PC-9 (cell line): ENCODE measurements around the gene ADORA2A. TPM values are rescaled to one million over a fixed set of nuclear protein-coding genes. Genes with fewer than 3 reads are reported as not detected.

ENCODE experiments used
- BruUV-seq: library from RNA; stranded (reverse); fragments of 400-500 nt; replicated peaks from 2 replicates; lab custom pipeline; 2021; lab: Mats Ljungman, UMichigan
- CTCF ChIA-PET: fragments of 300-600 bp; sonication (Branson Sonifier 250); formaldehyde crosslinking; loops from one replicate; lab custom pipeline; 2022; ENCODE audit warnings: antibody characterized with exemption; lab: Charles Lee
- POLR2A ChIA-PET: fragments of 300-600 bp; sonication (Branson Sonifier 250); formaldehyde crosslinking; loops from one replicate; lab custom pipeline; 2022; ENCODE audit warnings: antibody characterized with exemption; ENCODE audit not compliant: unreplicated experiment; lab: Charles Lee
- DNase-seq, 2 experiments: peaks; one replicate each; pipeline versions ENCODE4 v3.0.0 to v3.0.0-alpha.2; 2015 to 2022; ENCODE audit warnings: mixed read lengths in 1 of 2
- H2AFZ ChIP-seq: fragments of 200-600 bp; sonication (generic); 2 replicates; pipeline ENCODE4 v1.8.1; 2017; ENCODE audit warnings: antibody characterized with exemption
- H3F3A ChIP-seq: fragments of 200-600 bp; sonication (generic); 2 replicates; pipeline ENCODE4 v1.8.1; 2017; ENCODE audit warnings: antibody characterized with exemption, mild to moderate bottlenecking, low read depth; ENCODE audit not compliant: insufficient read depth
- H3K27ac ChIP-seq: fragments of 200-600 bp; sonication (generic); 2 replicates; pipeline ENCODE4 v1.6.1; 2016; ENCODE audit warnings: mixed run types
- H3K27me3 ChIP-seq: fragments of 200-600 bp; sonication (generic); 2 replicates; pipeline ENCODE4 v1.6.1; 2016; ENCODE audit warnings: low read depth, mixed run types; ENCODE audit not compliant: insufficient read depth
- H3K36me3 ChIP-seq: fragments of 200-600 bp; sonication (generic); 2 replicates; pipeline ENCODE4 v1.6.1; 2016; ENCODE audit warnings: low read depth, mixed run types
- H3K4me1 ChIP-seq: fragments of 200-600 bp; sonication (generic); replicated peaks from 2 replicates; pipeline ENCODE4 v1.6.1; 2016; ENCODE audit warnings: mixed run types; ENCODE audit not compliant: insufficient read depth
- H3K4me2 ChIP-seq: fragments of 200-600 bp; sonication (generic); 2 replicates; pipeline ENCODE4 v1.6.1; 2017; ENCODE audit warnings: mixed run types
- H3K4me3 ChIP-seq: fragments of 200-600 bp; sonication (generic); 2 replicates; pipeline ENCODE4 v1.6.1; 2016; ENCODE audit warnings: mixed run types
- H3K79me2 ChIP-seq: fragments of 200-600 bp; sonication (generic); 2 replicates; pipeline ENCODE4 v1.6.1; 2017; ENCODE audit warnings: low read depth, mixed run types
- H3K9me2 ChIP-seq: fragments of 200-600 bp; sonication (generic); 2 replicates; pipeline ENCODE4 v1.8.1; 2017; ENCODE audit warnings: mild to moderate bottlenecking; ENCODE audit not compliant: insufficient read depth
- H3K9me3 ChIP-seq: fragments of 200-600 bp; sonication (generic); 2 replicates; pipeline ENCODE4 v1.8.1; 2016; ENCODE audit warnings: low read depth; ENCODE audit not compliant: insufficient read depth
- H4K20me1 ChIP-seq: fragments of 200-600 bp; sonication (generic); 2 replicates; pipeline ENCODE4 v1.8.1; 2017; ENCODE audit not compliant: insufficient read depth
- CTCF ChIP-seq: fragments of 200-600 bp; sonication (generic); conservative IDR thresholded peaks from 2 replicates; pipeline ENCODE4 v1.6.1; 2017; ENCODE audit warnings: mixed run types, antibody characterized with exemption, mild to moderate bottlenecking, moderate library complexity
- EZH2 ChIP-seq: fragments of 200-600 bp; sonication (generic); IDR thresholded peaks from 2 replicates; pipeline ENCODE4 v1.8.0; 2017; ENCODE audit warnings: antibody characterized with exemption, low read depth
- intact Hi-C: fragments of 100-400 bp; cut with micrococcal nuclease; formaldehyde crosslinking; loops from one replicate; pipeline ENCODE4 v1.10.0; 2022; ENCODE audit not compliant: unreplicated experiment
- total RNA-seq: library from RNA; stranded (reverse); gene quantifications from 2 replicates; pipeline ENCODE4 v1.2.3, GENCODE V29; 2021

Gene ADORA2A
- total RNA-seq, 1 experiment from 2014 or later = 1.8 TPM

- ChIA-PET CTCF (interaction anchor here (0.6 kb wide), 1 partner anchor 60 kb away, joined by 3 read pairs; no protein-coding TSS in a partner anchor), POLR2A (no interaction called here)
- Histone ChIP-seq H3K4me1 (peaks cover 72% of the 10 kb centered on the region), H2AFZ (no peak overlapping the region), H3K27me3 (no peaks in the 10 kb centered on the region), H3K9me3 (no peaks in the 10 kb centered on the region), H3K9me2 (no peaks in the 10 kb centered on the region), H3K4me2 (no peak overlapping the region), H3K27ac (peak overlapping the region; percentile 14; the same call in 1 of the 2 replicates), H4K20me1 (no peaks in the 10 kb centered on the region), H3K36me3 (no peaks in the 10 kb centered on the region), H3K4me3 (no peak overlapping the region), H3F3A (peaks cover 50% of the 10 kb centered on the region), H3K79me2 (no peaks in the 10 kb centered on the region)
- DNase-seq = no peak
- intact Hi-C loops = no loop called here
- no TSS peak for BruUV-seq
- TF ChIP-seq EZH2 = no peak
- TF ChIP-seq CTCF = no peak
These were observed 56.7 kb downstream of the ADORA2A start for GRCh38 chr22:24483976-24484545.

DNA sequence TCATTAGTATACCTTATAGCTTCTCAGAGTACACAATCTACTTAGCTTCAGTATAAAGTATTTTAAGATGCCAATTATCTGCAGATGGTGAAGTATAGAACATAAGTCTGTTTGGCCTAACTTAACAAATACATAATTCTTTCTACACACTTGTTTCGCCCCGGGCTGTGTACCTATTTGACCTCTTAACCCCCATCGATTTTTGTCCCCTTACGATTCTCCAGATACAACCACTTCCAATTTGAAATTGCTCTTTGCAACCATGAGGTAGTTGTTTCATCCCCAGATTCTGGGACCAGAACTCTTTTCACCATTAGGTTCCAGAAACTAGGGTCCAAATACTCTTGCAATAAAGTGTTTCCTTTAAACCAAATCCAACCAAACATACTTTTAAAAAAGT is 57.8 kb downstream of the ADORA2A start:
- no peaks in the 10 kb centered on the region for H3K79me2 ChIP-seq
- no peaks in the 10 kb centered on the region for H3K36me3 ChIP-seq
- H3K4me1 ChIP-seq = peaks cover 72% of the 10 kb centered on the region
- H3F3A ChIP-seq = peaks cover 50% of the 10 kb centered on the region
- no peak overlapping the region for H3K4me3 ChIP-seq
- no TSS peak for BruUV-seq
- no peak overlapping the region; the same call in 1 of the 2 replicates for H3K27ac ChIP-seq
- H4K20me1 ChIP-seq = no peaks in the 10 kb centered on the region
- intact Hi-C loops = no loop called here
- H3K9me2 ChIP-seq = no peaks in the 10 kb centered on the region
- TF ChIP-seq EZH2 (no peak), CTCF (no peak)
- POLR2A ChIA-PET = no interaction called here
- H2AFZ ChIP-seq = no peak overlapping the region
- DNase-seq = no peak
- H3K27me3 ChIP-seq = no peaks in the 10 kb centered on the region
- H3K9me3 ChIP-seq = no peaks in the 10 kb centered on the region
- H3K4me2 ChIP-seq = no peak overlapping the region
- CTCF ChIA-PET = no interaction called here

DNA sequence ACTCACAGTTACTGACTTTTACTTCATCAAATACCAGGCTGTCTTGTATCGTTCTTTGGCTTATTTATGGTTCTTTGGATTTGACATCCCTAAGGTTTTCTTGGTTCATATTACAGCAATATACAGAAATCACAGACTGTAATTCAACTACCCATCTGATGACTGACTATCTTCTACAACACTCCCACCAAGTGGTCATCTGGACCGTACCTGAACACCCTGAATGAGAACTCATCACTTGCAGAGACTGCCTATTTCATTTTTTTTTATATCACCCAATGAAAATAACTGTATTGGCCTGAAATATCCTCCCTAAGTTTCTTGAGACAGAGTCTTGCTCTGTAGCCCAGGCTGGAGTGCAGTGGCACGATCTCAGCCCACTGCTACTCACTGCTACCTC is 58.2 kb downstream of the ADORA2A start:
- BruUV-seq = no TSS peak
- Histone ChIP-seq H3K4me3 (no peak overlapping the region), H3K9me3 (no peaks in the 10 kb centered on the region), H3K4me2 (no peak overlapping the region), H3K36me3 (no peaks in the 10 kb centered on the region), H3K9me2 (no peaks in the 10 kb centered on the region), H4K20me1 (no peaks in the 10 kb centered on the region), H3F3A (peaks cover 50% of the 10 kb centered on the region), H2AFZ (no peak overlapping the region), H3K4me1 (peaks cover 72% of the 10 kb centered on the region), H3K27me3 (no peaks in the 10 kb centered on the region), H3K79me2 (no peaks in the 10 kb centered on the region), H3K27ac (peak overlapping the region; percentile 75)
- ChIA-PET POLR2A (no interaction called here), CTCF (interaction anchor here (1.4 kb wide), 1 partner anchor 21 kb away, joined by 3 read pairs; no protein-coding TSS in a partner anchor)
- intact Hi-C loops = loop anchor here (1.0 kb wide), 1 partner anchor 18 kb away; no protein-coding TSS in a partner anchor
- DNase-seq = no peak
- TF ChIP-seq EZH2 (no peak), CTCF (no peak)
